ENCODE data around the gene TMEM270.
"Not testable (repeated sequence)": the region's sequence is repeated elsewhere in the genome, so short reads cannot be mapped to it uniquely, and the experiment has no call there.

Gene TMEM270

DNA sequence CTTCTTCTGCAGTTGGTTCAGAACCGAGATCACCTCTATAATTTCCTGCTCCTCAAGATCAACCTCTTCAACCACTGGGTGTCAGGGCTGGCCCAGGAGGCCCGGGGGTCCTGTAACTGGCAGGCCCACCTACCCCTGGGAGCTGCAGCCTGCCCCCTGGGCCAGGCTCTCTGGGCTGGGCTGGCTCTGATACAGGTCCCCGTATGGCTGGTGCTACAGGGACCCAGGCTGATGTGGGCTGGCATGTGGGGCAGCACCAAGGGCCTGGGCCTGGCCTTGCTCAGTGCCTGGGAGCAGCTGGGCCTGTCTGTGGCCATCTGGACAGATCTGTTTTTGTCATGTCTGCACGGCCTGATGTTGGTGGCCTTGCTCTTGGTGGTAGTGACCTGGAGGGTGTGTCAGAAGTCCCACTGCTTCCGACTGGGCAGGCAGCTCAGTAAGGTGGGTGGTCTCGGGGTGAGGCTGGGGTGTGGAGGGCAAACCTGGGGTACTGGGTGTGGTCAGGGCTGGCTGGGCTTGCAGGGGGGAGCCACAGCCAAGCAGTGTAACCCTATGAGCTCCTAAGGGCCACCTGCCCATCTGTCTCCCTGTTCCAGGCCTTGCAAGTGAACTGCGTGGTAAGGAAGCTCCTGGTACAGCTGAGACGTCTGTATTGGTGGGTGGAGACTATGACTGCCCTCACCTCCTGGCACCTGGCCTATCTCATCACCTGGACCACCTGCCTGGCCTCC is 4.2 kb downstream of the TMEM270 start:
- no peak for DNase-seq

DNA sequence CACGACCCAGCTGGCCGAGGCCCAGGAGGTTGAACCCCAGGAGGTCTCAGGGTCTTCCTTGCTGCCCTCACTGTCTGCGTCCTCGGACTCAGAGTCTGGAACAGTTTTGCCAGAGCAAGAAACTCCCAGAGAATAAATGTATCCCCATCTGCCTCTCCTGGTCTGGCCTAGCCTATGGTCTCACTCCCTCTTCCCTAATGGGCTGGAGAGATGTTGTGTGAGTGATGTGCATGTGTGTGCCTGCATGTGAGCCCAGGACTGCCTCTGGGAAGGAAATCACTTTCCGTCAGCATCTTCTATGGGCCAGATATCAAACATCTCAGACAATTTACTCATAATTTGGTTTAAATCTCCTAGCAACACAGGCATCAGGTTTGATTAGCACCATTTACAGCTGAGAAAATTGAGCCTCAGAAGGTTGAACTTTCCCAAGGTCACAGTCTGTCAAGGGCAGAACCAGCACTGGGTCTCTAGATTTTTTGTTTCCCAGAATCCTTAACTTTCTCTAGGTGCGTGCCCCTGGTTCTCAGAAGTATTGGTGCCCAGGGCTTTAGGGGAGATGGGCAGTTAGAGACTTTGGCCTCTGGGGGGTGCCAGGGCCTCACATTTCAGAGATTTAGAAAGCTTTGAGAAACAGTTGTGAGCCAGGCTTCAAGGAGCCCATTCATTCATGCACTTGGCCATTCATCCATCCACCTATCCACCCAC is 4.9 kb downstream of the TMEM270 start:
- no peak for DNase-seq

DNA sequence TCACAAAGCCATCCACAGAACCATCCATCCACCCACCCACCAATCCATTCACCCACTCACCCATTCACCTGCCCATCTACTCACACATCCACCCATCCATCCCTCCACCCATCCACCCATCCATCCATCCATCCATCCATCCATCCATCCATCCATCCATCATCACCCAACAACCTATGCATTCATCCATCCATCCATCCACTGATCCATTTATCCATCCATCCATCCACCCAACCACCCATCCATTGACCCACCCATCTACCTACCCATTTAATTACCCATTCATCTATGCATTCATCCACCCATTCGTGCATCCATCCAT is 5.4 kb downstream of the TMEM270 start:
- no peak for DNase-seq

DNA sequence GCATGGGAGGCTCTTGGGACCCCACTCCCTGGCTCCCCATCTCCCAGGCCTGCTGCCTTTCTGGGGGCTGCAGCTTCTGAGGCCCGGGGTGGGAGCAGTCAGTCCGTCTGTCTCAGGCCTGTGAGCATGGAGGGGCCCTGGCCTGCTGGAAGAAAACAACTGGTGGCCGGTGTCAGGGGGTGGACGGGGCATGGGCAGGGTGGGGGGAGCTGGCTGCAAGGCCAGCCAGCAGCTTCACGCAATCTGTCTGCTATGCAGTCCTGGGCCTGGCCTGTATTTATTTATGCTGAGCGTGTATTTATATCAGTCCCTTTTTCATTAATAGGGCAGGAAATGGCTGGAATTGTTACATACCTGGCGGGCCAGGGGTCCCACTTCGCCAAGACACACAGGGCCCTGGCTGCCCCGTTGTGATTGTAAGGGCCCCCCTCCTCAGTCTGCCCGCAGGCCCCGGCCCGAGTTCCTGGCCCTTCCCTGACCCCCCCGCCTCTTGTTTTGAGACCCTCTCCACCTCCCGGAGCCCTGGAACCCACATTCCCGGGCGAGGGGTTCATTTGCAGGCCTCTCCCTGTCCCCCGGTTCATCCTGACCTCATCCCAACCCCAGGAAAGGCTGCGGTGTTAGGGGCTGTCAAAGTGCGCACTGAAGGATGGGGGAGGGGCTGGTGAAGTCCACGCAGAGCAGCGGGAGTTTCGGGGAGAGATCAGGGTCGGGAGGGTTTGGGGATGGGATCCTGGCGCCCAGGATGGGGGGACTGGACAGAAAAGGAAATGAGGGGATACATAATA is 8.2 kb downstream of the TMEM270 start:
- no peak for DNase-seq

DNA sequence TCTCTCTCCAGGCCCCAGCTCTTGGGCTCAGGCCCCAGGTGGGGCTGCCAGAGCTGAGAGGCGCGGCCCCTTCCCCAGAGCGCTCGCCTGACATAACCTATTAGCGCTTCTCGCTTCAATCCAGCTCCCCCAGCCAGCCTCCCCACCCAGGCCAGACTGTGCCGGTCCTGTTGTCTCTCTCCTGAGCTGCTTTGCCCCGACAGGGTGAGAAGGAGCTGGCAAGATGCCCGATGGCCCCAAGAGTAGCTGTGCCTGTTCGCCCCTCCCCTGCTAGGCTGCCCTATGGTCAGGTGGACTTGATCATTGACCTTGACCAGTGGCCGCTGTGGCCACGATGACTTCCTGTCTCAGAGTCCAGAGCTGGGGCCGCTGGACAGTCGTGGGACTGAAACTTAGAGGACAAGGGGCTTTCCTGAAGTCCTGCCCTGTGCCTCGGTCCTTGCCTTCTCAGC is 9.1 kb downstream of the TMEM270 start:
- DNase-seq: no peak

DNA sequence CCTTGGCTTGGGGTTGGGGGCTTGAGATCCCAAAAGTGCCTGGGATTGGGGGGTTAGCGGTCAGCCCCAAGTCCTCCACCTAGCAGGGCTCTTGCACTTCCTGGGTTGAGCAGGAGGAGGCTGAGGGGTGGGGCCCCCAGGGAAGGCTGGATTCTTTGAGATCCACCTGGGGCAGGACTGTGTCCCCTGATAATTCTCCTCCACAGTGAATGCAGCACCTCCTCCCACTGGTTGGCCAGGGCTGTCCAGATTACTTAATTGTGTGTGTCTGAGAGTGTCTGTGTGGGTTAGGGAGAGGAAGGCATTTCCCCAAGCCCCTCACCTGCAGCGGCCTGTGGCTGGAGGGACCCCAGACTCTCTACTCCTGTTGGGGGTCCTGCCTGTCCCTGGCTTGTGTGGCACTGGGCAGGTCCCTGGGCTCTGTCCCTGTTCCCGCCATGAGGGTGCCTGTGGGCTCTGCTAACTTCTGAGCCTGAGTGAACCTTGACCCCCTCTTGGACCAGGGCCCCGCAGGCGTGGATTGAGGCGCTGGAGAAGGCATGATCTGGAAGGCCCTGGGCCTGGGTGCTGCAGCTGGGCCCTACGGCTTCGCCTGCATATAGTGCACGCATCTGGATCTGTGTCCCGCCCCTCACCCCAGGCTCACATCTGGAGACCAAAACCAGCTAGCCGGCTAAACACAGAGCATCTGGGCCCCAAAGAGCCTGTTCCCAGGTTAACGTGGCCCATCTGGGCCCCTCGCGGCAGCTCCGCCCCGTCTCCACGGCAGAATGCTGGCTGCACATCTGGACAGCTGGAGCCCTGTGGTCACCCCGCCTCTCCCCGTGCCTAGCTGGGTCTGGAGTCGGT is 10.4 kb downstream of the TMEM270 start:
- DNase-seq: no peak

DNA sequence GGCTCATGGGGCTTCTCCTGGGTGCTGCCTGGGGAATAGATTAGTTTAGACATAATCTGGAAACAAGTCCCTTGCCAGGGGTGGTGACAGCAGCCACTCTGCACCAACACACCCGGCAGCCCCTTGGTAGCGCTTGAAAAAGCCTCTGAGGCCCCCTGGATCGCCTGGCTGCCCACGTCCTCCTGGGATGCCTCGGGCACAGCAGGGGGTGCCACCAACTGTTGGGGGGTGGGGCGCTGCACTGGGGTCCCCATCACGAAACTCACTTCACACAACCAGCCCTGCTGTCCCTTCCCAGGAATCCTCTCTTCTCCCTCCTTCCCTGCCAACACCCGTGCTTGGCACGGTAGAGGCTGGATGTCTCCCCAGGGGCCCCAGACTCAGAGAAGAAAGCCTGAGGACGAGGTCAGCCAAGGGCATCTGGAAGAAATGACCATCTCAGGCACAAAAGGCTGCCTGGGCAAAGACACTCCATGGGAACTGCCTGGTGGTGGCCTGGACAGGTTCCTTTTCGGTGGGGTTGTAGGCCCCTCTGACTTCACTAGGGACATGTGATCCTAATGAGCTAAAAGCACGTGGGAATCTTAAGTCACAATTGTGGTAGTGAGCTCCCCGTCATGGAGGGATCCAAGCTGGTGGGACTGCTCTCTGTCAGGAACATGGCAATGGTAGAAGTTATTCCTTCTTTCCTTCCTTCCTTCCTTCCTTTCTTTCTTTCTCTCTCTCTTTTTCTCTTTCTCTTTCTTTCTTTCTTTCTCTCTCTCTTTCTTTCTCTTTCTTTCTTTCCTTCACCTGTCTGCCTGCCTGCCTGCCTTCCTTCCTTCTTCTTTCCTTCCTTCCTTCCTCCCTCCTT is 11.3 kb downstream of the TMEM270 start:
- DNase-seq: no peak

DNA sequence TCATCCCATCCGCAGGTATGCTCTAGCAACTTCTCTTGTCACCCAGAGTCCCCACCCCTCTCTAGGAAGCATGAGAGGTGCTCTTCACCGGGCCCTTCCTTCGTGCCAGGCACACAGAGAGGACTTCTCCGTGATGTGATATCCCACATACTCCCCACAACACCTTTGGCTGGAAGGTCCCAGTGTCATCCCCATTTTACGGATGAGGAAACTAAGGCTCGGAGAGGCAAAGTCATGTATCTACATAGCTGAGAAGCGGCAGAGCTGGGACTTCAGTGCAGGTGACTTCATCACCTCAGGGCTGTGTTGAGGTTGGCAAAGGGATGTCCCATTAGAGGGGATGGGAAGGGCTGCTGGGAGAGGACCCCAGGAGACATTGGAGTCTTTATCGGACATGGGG is 15.4 kb downstream of the TMEM270 start:
- DNase-seq: no peak

DNA sequence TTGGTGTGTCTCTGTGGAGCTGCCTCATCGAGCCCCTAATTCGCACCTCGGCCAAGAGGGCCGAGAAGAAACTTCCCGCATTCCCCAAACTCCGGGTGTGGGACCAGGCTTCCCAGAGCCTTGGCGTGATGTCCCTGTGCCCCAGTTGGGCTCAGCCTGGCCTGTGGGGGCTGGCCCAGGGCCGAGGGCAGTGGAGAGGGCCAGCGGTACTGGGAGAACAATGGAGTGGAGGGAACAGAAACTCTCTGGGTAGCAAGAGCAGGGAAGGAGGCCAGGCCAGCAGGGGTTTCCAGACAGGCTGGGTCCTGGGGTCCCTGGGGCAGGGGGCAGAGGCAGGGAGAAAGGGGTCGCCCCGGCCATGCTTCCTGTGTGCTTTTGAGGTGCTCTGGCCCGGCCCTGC is 16.0 kb downstream of the TMEM270 start:
- DNase-seq: no peak

DNA sequence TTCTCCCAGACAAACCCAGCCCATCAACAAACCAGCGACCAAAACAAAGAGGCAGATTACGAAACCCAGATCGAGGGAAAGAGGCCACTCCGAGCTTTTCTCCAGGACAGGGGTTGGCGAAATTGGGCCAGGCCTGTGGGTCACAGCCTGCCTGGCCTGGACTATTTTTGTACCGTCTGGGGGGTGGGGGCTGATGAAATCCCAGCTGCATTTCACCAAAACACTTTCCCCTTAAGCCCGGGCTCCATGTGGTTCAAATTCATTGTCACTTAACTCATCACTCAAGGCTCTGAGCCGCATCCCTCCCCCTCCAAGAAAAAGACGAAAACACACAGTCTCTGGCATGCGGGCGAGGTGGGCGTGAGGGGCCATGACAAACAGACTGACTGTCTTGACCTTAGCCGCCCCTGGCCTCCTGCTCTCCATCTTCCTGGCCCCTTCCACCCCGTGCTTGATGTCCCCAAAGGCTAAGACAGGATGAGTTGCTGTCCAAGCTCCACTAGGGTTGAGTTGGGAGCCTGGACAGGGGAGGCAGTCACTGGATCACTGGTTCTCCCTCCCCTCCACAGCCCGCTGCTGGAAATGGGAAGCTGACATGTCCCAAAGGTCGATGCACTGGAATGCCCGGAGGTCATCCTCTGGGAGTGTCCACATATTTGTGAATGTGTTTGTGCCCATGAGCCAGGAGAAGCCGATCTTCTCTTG is 19.2 kb downstream of the TMEM270 start:
- DNase-seq: no peak

DNA sequence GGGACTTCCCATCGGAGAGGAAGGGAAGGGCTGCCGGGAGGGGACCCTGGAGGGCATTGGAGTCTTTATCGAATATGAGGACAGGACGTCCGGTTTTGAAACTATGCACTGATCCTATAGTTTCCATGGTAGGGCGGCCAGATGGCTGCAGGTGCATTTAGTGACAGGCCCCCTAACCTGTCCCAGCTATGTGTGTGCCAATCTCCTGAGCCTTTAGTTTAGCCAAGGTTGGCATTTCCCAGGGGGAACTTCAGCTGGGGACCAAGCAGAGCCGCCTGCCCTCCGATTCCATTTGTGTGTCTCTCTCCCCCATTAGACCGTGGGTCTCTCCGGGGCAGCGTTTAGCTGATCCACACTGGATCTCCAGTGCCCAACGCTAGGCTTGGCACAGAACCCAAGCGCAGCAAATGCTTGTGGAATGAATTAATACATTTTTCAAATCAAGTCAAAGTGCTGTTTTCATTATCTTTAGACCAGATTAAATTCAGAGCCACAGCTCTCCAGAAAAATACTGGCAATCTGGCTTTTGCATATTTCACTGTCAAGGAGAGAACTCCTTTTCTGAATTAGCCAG is 19.9 kb downstream of the TMEM270 start:
- DNase-seq: no peak

DNA sequence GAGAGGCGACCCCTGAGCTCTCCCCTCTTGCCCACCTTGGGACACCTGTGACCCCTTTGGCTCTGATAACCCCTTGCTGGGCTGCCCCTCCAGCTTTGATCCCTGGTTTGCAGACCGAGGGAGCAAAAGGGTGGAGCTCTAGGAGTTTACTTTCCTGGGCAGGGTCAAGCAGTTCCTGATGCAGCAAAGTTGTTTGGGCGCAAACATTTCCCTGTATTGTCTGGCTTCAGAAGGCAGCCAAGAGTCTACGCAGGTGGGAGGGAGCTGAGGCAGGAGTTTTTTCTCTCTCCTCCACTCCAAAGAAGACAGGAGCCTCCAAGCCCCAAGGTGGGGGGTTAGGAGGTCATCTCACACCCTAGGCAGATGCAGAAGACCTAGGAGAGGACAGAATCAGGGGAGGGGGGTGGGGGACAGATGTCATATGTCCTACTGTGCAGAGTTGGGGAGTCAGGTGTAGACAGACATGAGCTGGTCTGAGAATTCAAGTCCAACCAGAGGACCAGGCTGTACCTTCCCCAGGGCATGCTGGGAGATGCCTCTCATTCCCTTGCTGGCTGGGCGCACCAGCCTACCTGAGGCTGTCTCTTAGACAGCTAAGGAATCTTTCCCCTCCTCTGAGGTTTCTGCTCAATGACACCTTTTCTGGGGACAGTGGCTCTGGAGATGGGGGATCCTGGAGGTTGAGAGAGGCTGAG is 20.5 kb downstream of the TMEM270 start:
- DNase-seq: no peak

DNA sequence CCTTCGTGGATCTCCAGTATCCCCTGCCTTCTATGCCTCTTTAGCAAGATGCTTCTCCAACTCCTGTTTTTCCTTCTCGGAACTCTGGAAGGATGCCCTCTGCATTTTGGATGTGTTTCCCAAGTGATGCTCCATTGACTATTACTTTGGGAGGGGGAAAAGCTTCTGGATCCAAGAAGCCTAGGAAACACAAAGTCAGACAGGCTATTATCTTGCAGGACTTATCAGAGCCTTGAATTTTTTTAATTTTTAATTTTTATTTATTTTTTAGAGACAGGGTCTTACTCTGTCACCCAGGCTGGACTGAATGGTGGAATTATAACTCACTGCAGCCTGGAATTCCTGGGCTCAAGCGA is 21.1 kb downstream of the TMEM270 start:
- no peak for DNase-seq

DNA sequence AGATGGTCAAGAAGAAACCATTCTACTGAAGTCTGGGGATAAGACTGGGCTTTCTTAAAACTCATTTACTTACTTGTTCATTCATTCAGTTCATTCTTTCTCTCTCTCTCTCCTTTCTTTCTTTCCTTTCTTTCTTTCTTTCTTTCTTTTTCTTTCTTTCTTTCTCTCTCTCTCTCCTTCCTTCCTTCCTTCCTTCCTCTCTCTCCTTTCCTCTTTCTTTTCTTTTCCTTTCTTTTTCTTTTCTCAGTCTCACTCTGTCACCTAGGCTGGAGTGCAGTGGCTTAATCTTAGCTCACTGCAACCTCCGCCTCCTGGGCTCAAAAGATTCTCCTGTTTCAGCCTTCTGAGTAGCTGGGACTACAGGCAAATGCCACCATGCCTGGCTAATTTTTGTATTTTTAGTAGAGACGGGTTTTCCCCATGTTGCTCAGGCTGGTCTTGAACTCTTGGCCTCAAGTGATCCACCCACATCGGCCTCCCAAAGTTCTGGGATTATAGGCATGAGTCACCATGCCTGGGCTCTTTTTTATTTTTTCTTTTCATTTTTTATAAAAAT is 24.0 kb downstream of the TMEM270 start:
- not testable (repeated sequence) for DNase-seq

DNA sequence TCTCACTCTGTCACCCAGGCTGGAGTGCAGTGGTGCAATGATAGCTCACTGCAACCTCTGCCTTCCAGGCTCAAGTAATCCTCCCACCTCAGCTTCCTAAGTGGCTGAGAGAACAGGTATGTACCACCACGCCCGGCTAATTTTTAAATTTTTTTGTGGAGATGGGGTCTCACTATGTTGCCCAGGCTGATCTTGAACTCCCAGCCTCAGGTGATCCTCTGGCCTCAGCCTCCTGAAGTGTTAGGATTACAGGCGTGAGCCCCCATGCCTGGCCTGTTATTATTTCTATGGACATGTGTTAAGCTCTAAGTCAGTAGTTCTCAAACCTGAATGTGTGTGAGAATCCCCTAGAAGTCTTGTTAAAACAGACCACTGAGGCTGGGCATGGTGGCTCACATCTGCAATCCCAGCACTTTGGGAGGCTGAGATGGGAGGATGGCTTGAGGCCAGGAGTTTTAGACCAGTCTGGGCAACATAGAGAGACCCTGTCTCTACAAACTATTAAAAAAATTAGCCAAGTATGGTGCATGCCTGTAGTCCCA is 24.5 kb downstream of the TMEM270 start:
- DNase-seq: no peak

DNA sequence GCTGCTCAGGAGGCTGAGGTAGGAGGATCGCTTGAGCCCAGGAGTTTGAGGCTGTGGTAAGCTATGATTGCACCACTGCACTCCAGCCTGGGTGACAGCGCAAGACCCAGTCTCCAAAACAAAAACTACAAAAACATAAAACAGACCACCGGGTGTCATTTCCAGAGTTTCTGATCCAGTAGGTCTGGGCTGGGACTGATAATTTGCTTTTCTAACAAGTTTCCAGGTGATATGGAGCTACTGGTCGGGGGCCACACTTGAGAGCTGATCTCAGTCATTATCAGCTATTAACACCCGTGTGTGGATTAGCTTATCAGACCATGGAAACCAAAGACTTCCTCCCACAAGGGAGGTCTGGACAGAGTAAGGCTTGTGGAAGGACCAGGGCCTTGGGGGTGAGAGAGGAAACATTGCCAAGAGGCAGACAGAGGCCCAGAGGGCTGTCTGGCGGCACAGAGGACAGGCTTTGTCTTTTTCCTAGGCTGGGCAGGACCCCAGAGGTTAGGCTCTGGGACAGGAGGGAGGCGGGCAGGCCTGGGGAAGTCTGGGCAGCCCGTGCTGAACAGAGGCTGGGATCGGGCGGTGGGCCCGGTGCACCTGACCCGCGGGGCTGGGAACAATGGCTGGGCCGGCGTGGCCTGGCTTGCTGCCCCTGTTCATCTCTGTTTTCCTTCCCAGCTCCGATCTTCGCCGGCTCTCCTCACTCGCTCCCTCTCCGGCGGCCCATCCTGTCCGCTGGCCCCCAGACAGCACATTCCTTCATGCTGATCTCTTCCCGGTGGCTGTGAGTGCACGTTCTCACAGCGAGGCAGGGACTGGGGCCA is 25.2 kb downstream of the TMEM270 start:
- DNase-seq: no peak

DNA sequence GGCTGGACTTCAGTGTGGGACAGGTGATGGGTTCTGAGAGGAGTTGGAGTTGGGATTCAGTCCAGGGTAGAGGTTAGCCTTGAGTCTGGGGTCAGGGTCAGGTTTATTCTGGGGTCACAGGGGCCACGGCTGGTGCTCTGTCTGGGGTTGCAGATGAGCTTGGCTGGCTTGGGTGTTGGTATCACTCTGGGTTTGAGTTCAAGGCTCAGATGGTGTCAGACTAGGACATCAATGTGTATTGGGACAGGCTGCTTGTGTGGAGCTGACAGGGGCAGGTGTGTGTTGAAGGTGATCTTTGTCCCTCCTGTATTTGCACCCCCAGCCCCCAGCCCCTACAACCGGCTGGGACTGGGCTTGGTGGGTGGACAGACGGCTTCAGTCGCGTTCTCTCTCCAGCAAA is 26.8 kb downstream of the TMEM270 start:
- no peak for DNase-seq

DNA sequence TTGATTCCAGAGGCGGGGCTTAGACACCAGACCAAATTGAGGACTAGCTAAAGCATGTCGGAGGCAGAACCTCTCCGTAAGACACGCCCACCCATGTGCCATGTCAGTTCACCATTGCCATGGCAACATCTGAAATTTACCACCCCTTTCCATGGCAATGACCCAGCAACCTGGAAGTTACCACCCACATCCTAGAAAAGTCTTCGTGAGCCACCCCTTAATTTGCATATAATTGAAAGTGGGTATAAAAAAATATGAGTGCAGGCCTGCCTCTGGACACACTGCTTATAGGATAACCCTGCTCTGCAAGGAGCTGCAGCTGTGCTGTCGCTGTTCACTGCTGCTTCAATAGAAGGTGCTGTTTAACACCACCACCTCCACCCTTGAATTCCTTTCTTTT is 28.0 kb downstream of the TMEM270 start:
- no peak for DNase-seq
